K562 (cell line): ENCODE data around the gene CCDC50. TPM values are rescaled to one million over a fixed set of nuclear protein-coding genes. Genes with fewer than 3 reads are reported as not detected.

Source experiments
- ETV5 ChIP-seq: sonication (generic); formaldehyde crosslinking; IDR thresholded peaks from 2 replicates; pipeline ENCODE4 v1.4.0; 2020; ENCODE audit warnings: low read depth, mild to moderate bottlenecking, missing genetic modification reagents
- GABPA ChIP-seq: fragments of 200-800 bp; sonication (Bioruptor generic); conservative IDR thresholded peaks from 2 replicates; pipeline ENCODE4 v1.6.1; 2016; ENCODE audit warnings: low read depth, missing genetic modification characterization, missing compliant biosample characterization
- HNRNPLL ChIP-seq: fragments of 200-400 bp; formaldehyde crosslinking; IDR thresholded peaks from 2 replicates; pipeline ENCODE4 v1.6.1; 2017; ENCODE audit warnings: low read length, low read depth, mild to moderate bottlenecking; ENCODE audit not compliant: poor library complexity, severe bottlenecking
- LCOR ChIP-seq: sonication (generic); formaldehyde crosslinking; IDR thresholded peaks from 2 replicates; pipeline ENCODE4 v1.8.0; 2022; ENCODE audit warnings: mild to moderate bottlenecking, missing genetic modification reagents
- MNT ChIP-seq, 2 experiments: fragments of 450-650 bp; conservative IDR thresholded peaks; 2 replicates each; pipeline ENCODE4 v1.6.1; 2017; ENCODE audit warnings: mild to moderate bottlenecking in 2 of 2, moderate library complexity in 2 of 2
- PHF8 ChIP-seq: fragments of 200-600 bp; sonication (generic); IDR thresholded peaks from 2 replicates; pipeline ENCODE4 v1.6.1; 2012; ENCODE audit warnings: mixed run types, mild to moderate bottlenecking, inconsistent platforms, low read length, moderate library complexity, borderline replicate concordance
- POLR2G ChIP-seq: fragments of 200-400 bp; formaldehyde crosslinking; IDR thresholded peaks from 2 replicates; pipeline ENCODE4 v1.6.1; 2017; ENCODE audit warnings: low read depth, mild to moderate bottlenecking, antibody characterized with exemption, low read length, moderate library complexity
- RB1 ChIP-seq: fragments of 450-650 bp; IDR thresholded peaks from 2 replicates; pipeline ENCODE4 v1.6.1; 2017; ENCODE audit warnings: low read depth, mild to moderate bottlenecking
- RBBP5 ChIP-seq: fragments of 200-600 bp; sonication (generic); IDR thresholded peaks from 2 replicates; pipeline ENCODE4 v1.6.1; 2012; ENCODE audit warnings: borderline replicate concordance, mild to moderate bottlenecking, low read length, control low read depth, inconsistent platforms; ENCODE audit not compliant: insufficient read depth, poor library complexity, severe bottlenecking
- RBFOX2 ChIP-seq: fragments of 200-400 bp; formaldehyde crosslinking; IDR thresholded peaks from 2 replicates; pipeline ENCODE4 v1.6.1; 2017; ENCODE audit warnings: low read depth, mild to moderate bottlenecking, low read length, moderate library complexity
- RFX7 ChIP-seq: fragments of 250-450 bp; sonication (Bioruptor Pico); IDR thresholded peaks from 2 replicates; pipeline ENCODE4 v1.5.1; 2021; ENCODE audit warnings: mild to moderate bottlenecking
- SAP30 ChIP-seq: fragments of 200-600 bp; sonication (generic); IDR thresholded peaks from 2 replicates; pipeline ENCODE4 v1.6.1; 2012; ENCODE audit warnings: borderline replicate concordance, low read depth, mild to moderate bottlenecking, moderate library complexity, low read length, control low read depth, inconsistent platforms; ENCODE audit not compliant: insufficient read depth, poor library complexity, severe bottlenecking
- SIN3A ChIP-seq, 2 experiments: fragments of 150-350 bp in 1 of 2; IDR thresholded peaks; 2 replicates each; pipeline ENCODE4 v1.6.1; 2011 to 2016; ENCODE audit warnings: borderline replicate concordance in 2 of 2, low read depth in 2 of 2, low read length in 2 of 2, mild to moderate bottlenecking in 2 of 2, moderate library complexity in 2 of 2; ENCODE audit not compliant: control insufficient read depth in 1 of 2
- ZBTB7A ChIP-seq: IDR thresholded peaks from 2 replicates; pipeline ENCODE4 v1.6.1; 2011; ENCODE audit warnings: low read depth, mild to moderate bottlenecking, low read length, moderate library complexity, borderline replicate concordance; ENCODE audit not compliant: control insufficient read depth
- ZNF511 ChIP-seq: sonication (generic); formaldehyde crosslinking; IDR thresholded peaks from 2 replicates; pipeline ENCODE4 v1.8.0; 2022; ENCODE audit warnings: mild to moderate bottlenecking, missing genetic modification reagents
- ZNF740 ChIP-seq, 3 experiments: fragments of 200-800 bp in 1 of 3; sonication (Bioruptor generic) in 1 of 3; sonication (generic) in 1 of 3; formaldehyde crosslinking in 1 of 3; IDR thresholded peaks; 2 replicates each; pipeline versions ENCODE4 v1.6.1 to v1.8.0; 2016 to 2022; ENCODE audit warnings: mild to moderate bottlenecking in 2 of 3, missing compliant biosample characterization in 2 of 3, missing genetic modification characterization in 2 of 3, missing genetic modification reagents in 1 of 3
- ZNF77 ChIP-seq: fragments of 250-450 bp; sonication (Bioruptor Pico); IDR thresholded peaks from 2 replicates; pipeline ENCODE4 v1.5.0; 2020
- polyA plus RNA-seq, 8 experiments: library from polyadenylated mRNA; depleted of rRNA in 4 of 8; stranded (reverse) in 5 of 8; unstranded in 3 of 8; fragments of >200 nt; fragmentation: Nextera tagmentation in 2 of 8; fragmentation: Illumina TruSeq in 1 of 8; extraction: Ambion mirVana in 2 of 8; extraction: Trizol in 1 of 8; gene quantifications; 2 replicates each; pipeline versions ENCODE4 v1.2.1 to v1.2.3, GENCODE V29; 2011 to 2014; ENCODE audit warnings: inconsistent platforms in 1 of 8, missing spikeins in 1 of 8
- total RNA-seq, 7 experiments: library from RNA; depleted of rRNA in 6 of 7; stranded (reverse); fragments of >200 nt in 6 of 7; fragmentation: Illumina TruSeq in 2 of 7; extraction: Trizol in 2 of 7; gene quantifications; 2 replicates each; pipeline versions ENCODE4 v1.2.1 to v1.2.3, GENCODE V29; 2011 to 2021; ENCODE audit warnings: low replicate concordance in 1 of 7

The CCDC50 gene
- total and polyA plus RNA-seq, 9 of the 15 experiments (the other 6 are each of a cell fraction or from before 2014, with no cell fraction given) = 8.4 to 63.4 (median 40.4) TPM

- TF ChIP-seq POLR2G (peak; percentile 74), RFX7 (CRISPR knock-in tag) (no peak), ZNF511 (CRISPR knock-in tag) (peak; percentile 51; the same call in 1 of the 2 replicates), RB1 (0 out of 2 replicates have a peak, but pooled peaks have one; percentile 12), LCOR (CRISPR knock-in tag) (0 out of 2 replicates have a peak, but pooled peaks have one; percentile 5), ZBTB7A (peak; percentile 74), PHF8 (peak; percentile 33; the same call in 1 of the 2 replicates), MNT (conservative IDR thresholded peaks at IDR 0.05) (peak in 1 of 2 experiments; percentile 40; a peak in 1 of 4 replicates), ZNF740 (CRISPR knock-in tag; IDR thresholded peaks at IDR 0.05) (peak; percentile 63; the same call in 1 of the 2 replicates), ZNF740 (tag; IDR thresholded peaks at IDR 0.05) (peak in 1 of 2 experiments; percentile 69; a peak in 1 of 4 replicates), ETV5 (CRISPR knock-in tag) (0 out of 2 replicates have a peak, but pooled peaks have one; percentile 6), SAP30 (peak; percentile 63), RBBP5 (peak; percentile 71), RBFOX2 (peak; percentile 81), ZNF77 (CRISPR knock-in tag) (no peak), HNRNPLL (peak; percentile 42), SIN3A (IDR thresholded peaks at IDR 0.05; ENCODE audit: borderline replicate concordance in 2 of 2, control insufficient read depth in 1 of 2, low read depth in 2 of 2, low read length in 2 of 2) (0 out of 4 replicates have a peak, but pooled peaks of 1 of the 2 experiments have one; percentile 38), GABPA (tag) (no peak)
Measured at GRCh38 chr3:191329654-191330529, 698 bp downstream of the CCDC50 start, which contains the start of gene UTS2B (continued).
